GM23338 (cell line): ENCODE data around the gene NECTIN3. TPM values are rescaled to one million over a fixed set of nuclear protein-coding genes. Genes with fewer than 3 reads are reported as not detected.

Experiments
- ATAC-seq: fragments of 200-7000 bp; cut with Tn5 transposase; 3 replicates; pipeline ENCODE4 v1.9.1; 2020
- DNase-seq: peaks from one replicate; pipeline ENCODE4 v3.0.0-alpha.2; 2015; ENCODE audit warnings: low spot score
- H2AFZ ChIP-seq: fragments of 200-600 bp; sonication (generic); 2 replicates; pipeline ENCODE4 v1.8.0; 2016; ENCODE audit warnings: antibody characterized with exemption, mild to moderate bottlenecking, moderate library complexity
- H3F3A ChIP-seq: fragments of 200-600 bp; sonication (generic); replicated peaks from 2 replicates; pipeline ENCODE4 v1.8.0; 2017; ENCODE audit warnings: antibody characterized with exemption, mixed run types, low read depth
- H3K27ac ChIP-seq: fragments of 200-600 bp; sonication (generic); 2 replicates; pipeline ENCODE4 v1.6.1; 2016; ENCODE audit warnings: low read depth
- H3K27me3 ChIP-seq: fragments of 200-600 bp; sonication (generic); 2 replicates; pipeline ENCODE4 v1.8.0; 2016; ENCODE audit warnings: mild to moderate bottlenecking, mixed run types, moderate library complexity; ENCODE audit not compliant: insufficient read depth
- H3K36me3 ChIP-seq: fragments of 200-600 bp; sonication (generic); 2 replicates; pipeline ENCODE4 v1.8.0; 2016; ENCODE audit warnings: mild to moderate bottlenecking; ENCODE audit not compliant: insufficient read depth
- H3K4me1 ChIP-seq: fragments of 200-600 bp; sonication (generic); 2 replicates; pipeline ENCODE4 v1.8.0; 2016; ENCODE audit warnings: mild to moderate bottlenecking, moderate library complexity; ENCODE audit not compliant: insufficient read depth
- H3K4me2 ChIP-seq: fragments of 200-600 bp; sonication (generic); 2 replicates; pipeline ENCODE4 v1.7.1; 2017; ENCODE audit warnings: mixed run types
- H3K4me3 ChIP-seq: fragments of 200-600 bp; sonication (generic); 2 replicates; pipeline ENCODE4 v1.6.1; 2016; ENCODE audit warnings: mixed run types
- H3K79me2 ChIP-seq: fragments of 200-600 bp; sonication (generic); replicated peaks from 2 replicates; pipeline ENCODE4 v1.8.0; 2017; ENCODE audit warnings: mild to moderate bottlenecking; ENCODE audit not compliant: insufficient read depth
- H3K9me2 ChIP-seq: fragments of 200-600 bp; sonication (generic); 2 replicates; pipeline ENCODE4 v1.8.0; 2017; ENCODE audit not compliant: insufficient read depth
- H4K20me1 ChIP-seq: fragments of 200-600 bp; sonication (generic); replicated peaks from 2 replicates; pipeline ENCODE4 v1.8.0; 2017; ENCODE audit warnings: mild to moderate bottlenecking; ENCODE audit not compliant: insufficient read depth
- H3K27ac Mint-ChIP-seq: 2 replicates; pipeline ENCODE4 v1.8.0; 2020; ENCODE audit warnings: inconsistent platforms, mild to moderate bottlenecking, moderate library complexity, mixed read lengths
- H3K27me3 Mint-ChIP-seq: 3 replicates; pipeline ENCODE4 v1.8.0; 2022; ENCODE audit warnings: low read depth, mild to moderate bottlenecking, moderate library complexity, mixed read lengths, inconsistent platforms; ENCODE audit not compliant: insufficient read depth, poor library complexity
- H3K36me3 Mint-ChIP-seq: 3 replicates; pipeline ENCODE4 v1.8.0; 2021; ENCODE audit warnings: low read depth, mild to moderate bottlenecking, inconsistent platforms, moderate library complexity, mixed read lengths
- H3K4me1 Mint-ChIP-seq: 3 replicates; pipeline ENCODE4 v1.8.0; 2020; ENCODE audit warnings: mild to moderate bottlenecking, inconsistent platforms, mixed read lengths
- H3K4me3 Mint-ChIP-seq: 3 replicates; pipeline ENCODE4 v1.8.0; 2021; ENCODE audit warnings: moderate library complexity, mild to moderate bottlenecking, inconsistent platforms, mixed read lengths
- H3K9me3 Mint-ChIP-seq: 3 replicates; pipeline ENCODE4 v1.8.0; 2020; ENCODE audit warnings: moderate library complexity, mild to moderate bottlenecking, inconsistent platforms, mixed read lengths
- CREB1 ChIP-seq: fragments of 250-450 bp; sonication (Bioruptor Pico); IDR thresholded peaks from 2 replicates; pipeline ENCODE4 v1.5.0; 2020; ENCODE audit warnings: low read depth, mild to moderate bottlenecking, moderate library complexity
- EZH2 ChIP-seq: fragments of 200-600 bp; sonication (generic); IDR thresholded peaks from one replicate; pipeline ENCODE4 v1.8.0; 2017; ENCODE audit warnings: antibody characterized with exemption, mild to moderate bottlenecking, low read depth; ENCODE audit not compliant: unreplicated experiment
- EZH2phosphoT487 ChIP-seq: fragments of 200-600 bp; sonication (generic); IDR thresholded peaks from one replicate; pipeline ENCODE4 v1.8.1; 2018; ENCODE audit warnings: antibody characterized with exemption; ENCODE audit not compliant: unreplicated experiment
- NANOG ChIP-seq: IDR thresholded peaks from 2 replicates; pipeline ENCODE4 v1.6.1; 2016; ENCODE audit warnings: antibody characterized with exemption, borderline replicate concordance
- POLR2AphosphoS5 ChIP-seq: IDR thresholded peaks from 2 replicates; pipeline ENCODE4 v1.6.1; 2016; ENCODE audit warnings: antibody characterized with exemption, low read depth
- STAT1 ChIP-seq: IDR thresholded peaks from one replicate; pipeline ENCODE4 v1.6.1; 2016; ENCODE audit warnings: antibody characterized with exemption; ENCODE audit not compliant: unreplicated experiment
- ZNF114 ChIP-seq: fragments of 250-450 bp; sonication (Bioruptor Pico); IDR thresholded peaks from 2 replicates; pipeline ENCODE4 v1.5.0; 2020; ENCODE audit warnings: mild to moderate bottlenecking, moderate library complexity
- polyA plus RNA-seq: library from polyadenylated mRNA; unstranded; fragments of >200 nt; fragmentation: Nextera tagmentation; extraction: Ambion mirVana; gene quantifications from 2 replicates; pipeline ENCODE4 v1.2.1, GENCODE V29; 2016
- total RNA-seq: library from RNA; depleted of rRNA; stranded (reverse); fragments of >200 nt; shearing (Covaris generic); gene quantifications from 2 replicates; pipeline ENCODE4 v1.2.3, GENCODE V29; 2014
- TF ChIP-seq, protein P1 (sequence below): IDR thresholded peaks from one replicate; pipeline ENCODE4 v1.6.1; 2018; ENCODE audit warnings: antibody characterized with exemption; ENCODE audit not compliant: unreplicated experiment
- TF ChIP-seq, protein P2 (sequence below): IDR thresholded peaks from 2 replicates; pipeline ENCODE4 v1.6.1; 2016; ENCODE audit warnings: antibody characterized with exemption
- TF ChIP-seq, protein P3 (sequence below): fragments of 250-450 bp; sonication (Bioruptor Pico); IDR thresholded peaks from 2 replicates; pipeline ENCODE4 v1.5.0; 2020; ENCODE audit warnings: mild to moderate bottlenecking, moderate library complexity
- TF ChIP-seq, protein P4 (sequence below), 2 experiments: fragments of 200-600 bp in 1 of 2; sonication (generic) in 1 of 2; conservative IDR thresholded peaks; 2 replicates each; pipeline versions ENCODE4 v1.5.1 to v1.6.1; 2016 to 2017; ENCODE audit warnings: antibody characterized with exemption in 2 of 2, low read depth in 2 of 2, mild to moderate bottlenecking in 2 of 2, moderate library complexity in 1 of 2

The NECTIN3 gene
- total and polyA plus RNA-seq, 2 experiments from 2014 or later, result 16.0 to 48.2 TPM

DNA sequence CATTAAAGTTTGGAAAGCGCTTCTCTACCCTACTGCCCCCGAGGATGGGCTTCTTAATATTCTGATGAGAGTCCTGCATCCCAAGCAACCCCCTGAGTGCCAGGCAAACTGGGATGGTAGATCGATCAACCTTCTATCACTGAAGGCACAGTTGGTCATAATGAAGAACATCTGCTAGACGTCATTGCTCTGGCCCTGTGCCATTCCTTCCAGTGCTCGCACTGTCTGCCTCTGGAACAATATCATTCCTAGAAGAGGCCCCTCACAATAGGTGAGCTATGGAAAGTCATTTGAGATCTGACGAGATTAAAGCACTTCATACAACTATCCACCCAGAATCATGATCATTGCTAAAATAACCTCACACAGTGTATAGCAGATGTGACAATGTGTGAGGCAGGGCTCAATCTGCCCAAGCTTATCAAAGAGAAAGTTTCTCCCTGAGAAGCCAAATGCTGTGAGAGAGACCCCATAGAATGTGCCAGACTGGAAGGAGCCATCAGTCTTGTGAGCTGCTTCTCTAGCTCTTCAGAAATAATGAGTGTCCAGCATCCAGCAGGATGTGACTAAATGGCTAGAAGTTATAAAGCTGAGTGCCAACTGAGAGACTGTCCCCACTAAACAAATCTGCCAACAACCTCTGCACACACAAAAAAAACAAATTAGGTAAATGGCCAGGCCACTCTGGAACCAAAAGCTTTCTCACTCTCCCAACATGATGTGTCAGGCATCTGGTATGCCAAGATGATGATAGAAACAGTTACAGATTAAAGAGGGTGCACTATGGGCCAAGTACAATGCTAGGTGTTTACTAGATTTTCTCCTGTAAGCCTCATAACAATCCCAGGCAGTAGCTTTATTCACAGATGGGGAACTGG, 165.5 kb downstream of the NECTIN3 start:
- Histone ChIP-seq H3K9me2 (peaks cover 23% of the 10 kb centered on the region), H3K79me2 (no peaks in the 10 kb centered on the region), H2AFZ (no peak overlapping the region), H3K4me3 (no peak overlapping the region), H3K4me1 (no peaks in the 10 kb centered on the region), H4K20me1 (no peaks in the 10 kb centered on the region), H3K4me2 (no peak overlapping the region), H3K36me3 (no peaks in the 10 kb centered on the region), H3K27ac (no peak overlapping the region), H3F3A (no peaks in the 10 kb centered on the region), H3K27me3 (no peaks in the 10 kb centered on the region)
- DNase-seq, result no peak
- Mint-ChIP-seq H3K9me3 (peaks cover 9% of the 10 kb centered on the region), H3K4me3 (no peak overlapping the region), H3K27ac (no peak overlapping the region), H3K4me1 (no peaks in the 10 kb centered on the region), H3K27me3 (no peaks in the 10 kb centered on the region), H3K36me3 (peaks cover 4% of the 10 kb centered on the region; the same call in 2 of the 3 replicates)
- ATAC-seq, result no peak
- TF ChIP-seq POLR2AphosphoS5, result no peak
- TF ChIP-seq CREB1, result no peak
- TF ChIP-seq, protein P1, sequence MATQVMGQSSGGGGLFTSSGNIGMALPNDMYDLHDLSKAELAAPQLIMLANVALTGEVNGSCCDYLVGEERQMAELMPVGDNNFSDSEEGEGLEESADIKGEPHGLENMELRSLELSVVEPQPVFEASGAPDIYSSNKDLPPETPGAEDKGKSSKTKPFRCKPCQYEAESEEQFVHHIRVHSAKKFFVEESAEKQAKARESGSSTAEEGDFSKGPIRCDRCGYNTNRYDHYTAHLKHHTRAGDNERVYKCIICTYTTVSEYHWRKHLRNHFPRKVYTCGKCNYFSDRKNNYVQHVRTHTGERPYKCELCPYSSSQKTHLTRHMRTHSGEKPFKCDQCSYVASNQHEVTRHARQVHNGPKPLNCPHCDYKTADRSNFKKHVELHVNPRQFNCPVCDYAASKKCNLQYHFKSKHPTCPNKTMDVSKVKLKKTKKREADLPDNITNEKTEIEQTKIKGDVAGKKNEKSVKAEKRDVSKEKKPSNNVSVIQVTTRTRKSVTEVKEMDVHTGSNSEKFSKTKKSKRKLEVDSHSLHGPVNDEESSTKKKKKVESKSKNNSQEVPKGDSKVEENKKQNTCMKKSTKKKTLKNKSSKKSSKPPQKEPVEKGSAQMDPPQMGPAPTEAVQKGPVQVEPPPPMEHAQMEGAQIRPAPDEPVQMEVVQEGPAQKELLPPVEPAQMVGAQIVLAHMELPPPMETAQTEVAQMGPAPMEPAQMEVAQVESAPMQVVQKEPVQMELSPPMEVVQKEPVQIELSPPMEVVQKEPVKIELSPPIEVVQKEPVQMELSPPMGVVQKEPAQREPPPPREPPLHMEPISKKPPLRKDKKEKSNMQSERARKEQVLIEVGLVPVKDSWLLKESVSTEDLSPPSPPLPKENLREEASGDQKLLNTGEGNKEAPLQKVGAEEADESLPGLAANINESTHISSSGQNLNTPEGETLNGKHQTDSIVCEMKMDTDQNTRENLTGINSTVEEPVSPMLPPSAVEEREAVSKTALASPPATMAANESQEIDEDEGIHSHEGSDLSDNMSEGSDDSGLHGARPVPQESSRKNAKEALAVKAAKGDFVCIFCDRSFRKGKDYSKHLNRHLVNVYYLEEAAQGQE, result no peak
- TF ChIP-seq, protein P2, sequence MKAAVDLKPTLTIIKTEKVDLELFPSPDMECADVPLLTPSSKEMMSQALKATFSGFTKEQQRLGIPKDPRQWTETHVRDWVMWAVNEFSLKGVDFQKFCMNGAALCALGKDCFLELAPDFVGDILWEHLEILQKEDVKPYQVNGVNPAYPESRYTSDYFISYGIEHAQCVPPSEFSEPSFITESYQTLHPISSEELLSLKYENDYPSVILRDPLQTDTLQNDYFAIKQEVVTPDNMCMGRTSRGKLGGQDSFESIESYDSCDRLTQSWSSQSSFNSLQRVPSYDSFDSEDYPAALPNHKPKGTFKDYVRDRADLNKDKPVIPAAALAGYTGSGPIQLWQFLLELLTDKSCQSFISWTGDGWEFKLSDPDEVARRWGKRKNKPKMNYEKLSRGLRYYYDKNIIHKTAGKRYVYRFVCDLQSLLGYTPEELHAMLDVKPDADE, result no peak
- no peak for TF ChIP-seq ZNF114 (CRISPR knock-in tag)
- TF ChIP-seq STAT1, result no peak
- no peak for TF ChIP-seq NANOG
- no peak for TF ChIP-seq EZH2
- TF ChIP-seq EZH2phosphoT487, result no peak
- TF ChIP-seq, protein P3, sequence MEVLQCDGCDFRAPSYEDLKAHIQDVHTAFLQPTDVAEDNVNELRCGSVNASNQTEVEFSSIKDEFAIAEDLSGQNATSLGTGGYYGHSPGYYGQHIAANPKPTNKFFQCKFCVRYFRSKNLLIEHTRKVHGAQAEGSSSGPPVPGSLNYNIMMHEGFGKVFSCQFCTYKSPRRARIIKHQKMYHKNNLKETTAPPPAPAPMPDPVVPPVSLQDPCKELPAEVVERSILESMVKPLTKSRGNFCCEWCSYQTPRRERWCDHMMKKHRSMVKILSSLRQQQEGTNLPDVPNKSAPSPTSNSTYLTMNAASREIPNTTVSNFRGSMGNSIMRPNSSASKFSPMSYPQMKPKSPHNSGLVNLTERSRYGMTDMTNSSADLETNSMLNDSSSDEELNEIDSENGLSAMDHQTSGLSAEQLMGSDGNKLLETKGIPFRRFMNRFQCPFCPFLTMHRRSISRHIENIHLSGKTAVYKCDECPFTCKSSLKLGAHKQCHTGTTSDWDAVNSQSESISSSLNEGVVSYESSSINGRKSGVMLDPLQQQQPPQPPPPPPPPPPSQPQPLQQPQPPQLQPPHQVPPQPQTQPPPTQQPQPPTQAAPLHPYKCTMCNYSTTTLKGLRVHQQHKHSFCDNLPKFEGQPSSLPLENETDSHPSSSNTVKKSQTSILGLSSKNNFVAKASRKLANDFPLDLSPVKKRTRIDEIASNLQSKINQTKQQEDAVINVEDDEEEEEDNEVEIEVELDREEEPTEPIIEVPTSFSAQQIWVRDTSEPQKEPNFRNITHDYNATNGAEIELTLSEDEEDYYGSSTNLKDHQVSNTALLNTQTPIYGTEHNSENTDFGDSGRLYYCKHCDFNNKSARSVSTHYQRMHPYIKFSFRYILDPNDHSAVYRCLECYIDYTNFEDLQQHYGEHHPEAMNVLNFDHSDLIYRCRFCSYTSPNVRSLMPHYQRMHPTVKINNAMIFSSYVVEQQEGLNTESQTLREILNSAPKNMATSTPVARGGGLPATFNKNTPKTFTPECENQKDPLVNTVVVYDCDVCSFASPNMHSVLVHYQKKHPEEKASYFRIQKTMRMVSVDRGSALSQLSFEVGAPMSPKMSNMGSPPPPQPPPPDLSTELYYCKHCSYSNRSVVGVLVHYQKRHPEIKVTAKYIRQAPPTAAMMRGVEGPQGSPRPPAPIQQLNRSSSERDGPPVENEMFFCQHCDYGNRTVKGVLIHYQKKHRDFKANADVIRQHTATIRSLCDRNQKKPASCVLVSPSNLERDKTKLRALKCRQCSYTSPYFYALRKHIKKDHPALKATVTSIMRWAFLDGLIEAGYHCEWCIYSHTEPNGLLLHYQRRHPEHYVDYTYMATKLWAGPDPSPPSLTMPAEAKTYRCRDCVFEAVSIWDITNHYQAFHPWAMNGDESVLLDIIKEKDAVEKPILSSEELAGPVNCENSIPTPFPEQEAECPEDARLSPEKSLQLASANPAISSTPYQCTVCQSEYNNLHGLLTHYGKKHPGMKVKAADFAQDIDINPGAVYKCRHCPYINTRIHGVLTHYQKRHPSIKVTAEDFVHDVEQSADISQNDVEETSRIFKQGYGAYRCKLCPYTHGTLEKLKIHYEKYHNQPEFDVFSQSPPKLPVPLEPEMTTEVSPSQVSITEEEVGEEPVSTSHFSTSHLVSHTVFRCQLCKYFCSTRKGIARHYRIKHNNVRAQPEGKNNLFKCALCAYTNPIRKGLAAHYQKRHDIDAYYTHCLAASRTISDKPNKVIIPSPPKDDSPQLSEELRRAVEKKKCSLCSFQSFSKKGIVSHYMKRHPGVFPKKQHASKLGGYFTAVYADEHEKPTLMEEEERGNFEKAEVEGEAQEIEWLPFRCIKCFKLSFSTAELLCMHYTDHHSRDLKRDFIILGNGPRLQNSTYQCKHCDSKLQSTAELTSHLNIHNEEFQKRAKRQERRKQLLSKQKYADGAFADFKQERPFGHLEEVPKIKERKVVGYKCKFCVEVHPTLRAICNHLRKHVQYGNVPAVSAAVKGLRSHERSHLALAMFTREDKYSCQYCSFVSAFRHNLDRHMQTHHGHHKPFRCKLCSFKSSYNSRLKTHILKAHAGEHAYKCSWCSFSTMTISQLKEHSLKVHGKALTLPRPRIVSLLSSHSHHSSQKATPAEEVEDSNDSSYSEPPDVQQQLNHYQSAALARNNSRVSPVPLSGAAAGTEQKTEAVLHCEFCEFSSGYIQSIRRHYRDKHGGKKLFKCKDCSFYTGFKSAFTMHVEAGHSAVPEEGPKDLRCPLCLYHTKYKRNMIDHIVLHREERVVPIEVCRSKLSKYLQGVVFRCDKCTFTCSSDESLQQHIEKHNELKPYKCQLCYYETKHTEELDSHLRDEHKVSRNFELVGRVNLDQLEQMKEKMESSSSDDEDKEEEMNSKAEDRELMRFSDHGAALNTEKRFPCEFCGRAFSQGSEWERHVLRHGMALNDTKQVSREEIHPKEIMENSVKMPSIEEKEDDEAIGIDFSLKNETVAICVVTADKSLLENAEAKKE (CRISPR knock-in tag), result no peak
- TF ChIP-seq, protein P4, sequence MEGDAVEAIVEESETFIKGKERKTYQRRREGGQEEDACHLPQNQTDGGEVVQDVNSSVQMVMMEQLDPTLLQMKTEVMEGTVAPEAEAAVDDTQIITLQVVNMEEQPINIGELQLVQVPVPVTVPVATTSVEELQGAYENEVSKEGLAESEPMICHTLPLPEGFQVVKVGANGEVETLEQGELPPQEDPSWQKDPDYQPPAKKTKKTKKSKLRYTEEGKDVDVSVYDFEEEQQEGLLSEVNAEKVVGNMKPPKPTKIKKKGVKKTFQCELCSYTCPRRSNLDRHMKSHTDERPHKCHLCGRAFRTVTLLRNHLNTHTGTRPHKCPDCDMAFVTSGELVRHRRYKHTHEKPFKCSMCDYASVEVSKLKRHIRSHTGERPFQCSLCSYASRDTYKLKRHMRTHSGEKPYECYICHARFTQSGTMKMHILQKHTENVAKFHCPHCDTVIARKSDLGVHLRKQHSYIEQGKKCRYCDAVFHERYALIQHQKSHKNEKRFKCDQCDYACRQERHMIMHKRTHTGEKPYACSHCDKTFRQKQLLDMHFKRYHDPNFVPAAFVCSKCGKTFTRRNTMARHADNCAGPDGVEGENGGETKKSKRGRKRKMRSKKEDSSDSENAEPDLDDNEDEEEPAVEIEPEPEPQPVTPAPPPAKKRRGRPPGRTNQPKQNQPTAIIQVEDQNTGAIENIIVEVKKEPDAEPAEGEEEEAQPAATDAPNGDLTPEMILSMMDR (conservative IDR thresholded peaks at IDR 0.05; ENCODE audit: low read depth in 2 of 2), result no peak
